Measurements from ENCODE around the gene GPR156.

GPR156 gene

GRCh38 chr3:120192579-120192978, 92.4 kb downstream of the GPR156 start:
- no peak for DNase-seq

- no peak for DNase-seq
These were observed 92.9 kb downstream of the GPR156 start for GRCh38 chr3:120192159-120192558.

GRCh38 chr3:120182613-120183511, 102.2 kb downstream of the GPR156 start:
- DNase-seq: no peak

DNA sequence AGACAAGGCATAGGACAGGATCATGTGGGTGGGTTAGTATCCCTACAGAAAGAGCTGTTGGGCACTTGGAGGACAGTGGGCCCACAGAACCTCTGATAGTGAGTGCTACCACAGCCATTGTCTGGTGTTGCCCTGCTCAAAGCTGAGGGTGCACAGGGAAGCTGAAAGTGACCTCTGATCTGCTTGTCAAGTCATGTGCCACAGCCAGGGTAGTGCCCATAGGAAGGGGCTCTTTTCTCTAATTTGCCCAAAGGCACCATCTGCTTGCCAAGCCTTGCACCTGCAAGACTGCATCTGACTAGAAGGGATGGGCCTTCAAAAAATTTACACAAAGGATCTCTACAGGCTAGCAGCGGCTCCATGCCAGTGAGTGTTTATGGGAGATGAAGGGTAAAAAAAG, 103.4 kb downstream of the GPR156 start:
- DNase-seq: no peak

- DNase-seq: no peak
These were observed 104.2 kb downstream of the GPR156 start for GRCh38 chr3:120180731-120181412.

GRCh38 chr3:120177707-120178306, 107.2 kb downstream of the GPR156 start:
- no peak for DNase-seq

DNA sequence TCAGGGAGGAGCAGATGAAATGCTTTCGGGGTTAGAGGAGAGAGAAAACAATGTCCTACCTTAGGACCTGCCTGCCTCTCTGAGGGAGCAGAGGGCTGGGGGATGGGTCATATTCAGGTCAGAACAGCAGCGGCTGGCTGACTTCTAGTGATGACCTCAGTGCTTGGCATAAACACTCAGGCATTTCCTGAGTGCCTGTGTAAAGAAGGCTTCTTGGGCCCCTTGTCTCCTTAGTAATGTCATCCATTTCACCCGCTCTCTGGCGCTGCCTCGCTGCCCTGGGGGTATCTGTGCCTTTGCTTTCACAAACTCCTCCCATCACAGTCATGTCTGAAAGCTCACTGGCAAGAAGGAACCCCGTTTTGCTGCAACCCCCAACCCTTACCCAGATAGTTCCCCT, 107.9 kb downstream of the GPR156 start:
- no peak for DNase-seq

DNA sequence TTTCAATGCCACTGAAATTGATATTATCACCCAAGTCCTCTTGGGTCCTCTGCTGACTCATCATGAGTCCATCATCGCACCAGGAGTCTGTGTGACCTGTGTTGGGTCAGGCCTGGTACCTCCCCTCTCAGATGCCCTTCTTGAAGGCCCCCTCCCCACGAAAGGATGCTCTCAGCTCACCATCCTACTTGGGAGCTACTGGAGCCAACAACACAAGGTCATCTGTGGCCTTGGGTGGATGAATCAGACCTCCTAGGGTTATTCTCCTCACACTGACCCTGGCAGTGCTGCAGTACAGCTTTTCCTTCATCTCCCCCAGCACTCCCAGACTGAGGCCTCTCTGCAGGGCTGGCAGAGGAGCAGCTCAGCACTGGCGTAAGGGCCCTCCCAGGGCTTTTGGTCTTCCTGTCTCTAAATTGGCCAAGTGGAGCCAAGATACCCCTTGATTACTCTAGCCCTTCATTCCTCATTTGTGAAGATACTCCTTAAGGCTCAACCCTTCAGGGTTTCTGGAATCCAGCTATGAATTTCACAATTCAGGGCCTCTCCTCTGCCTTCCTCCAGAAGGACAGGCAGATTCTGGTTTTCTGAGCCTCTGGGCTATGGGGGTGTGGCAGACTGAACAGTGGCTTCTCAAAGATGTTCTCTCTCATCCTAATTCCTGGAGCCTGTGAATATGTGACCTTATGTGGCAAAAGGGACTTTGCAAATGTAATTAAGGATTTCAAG, 110.0 kb downstream of the GPR156 start:
- DNase-seq: no peak

DNA sequence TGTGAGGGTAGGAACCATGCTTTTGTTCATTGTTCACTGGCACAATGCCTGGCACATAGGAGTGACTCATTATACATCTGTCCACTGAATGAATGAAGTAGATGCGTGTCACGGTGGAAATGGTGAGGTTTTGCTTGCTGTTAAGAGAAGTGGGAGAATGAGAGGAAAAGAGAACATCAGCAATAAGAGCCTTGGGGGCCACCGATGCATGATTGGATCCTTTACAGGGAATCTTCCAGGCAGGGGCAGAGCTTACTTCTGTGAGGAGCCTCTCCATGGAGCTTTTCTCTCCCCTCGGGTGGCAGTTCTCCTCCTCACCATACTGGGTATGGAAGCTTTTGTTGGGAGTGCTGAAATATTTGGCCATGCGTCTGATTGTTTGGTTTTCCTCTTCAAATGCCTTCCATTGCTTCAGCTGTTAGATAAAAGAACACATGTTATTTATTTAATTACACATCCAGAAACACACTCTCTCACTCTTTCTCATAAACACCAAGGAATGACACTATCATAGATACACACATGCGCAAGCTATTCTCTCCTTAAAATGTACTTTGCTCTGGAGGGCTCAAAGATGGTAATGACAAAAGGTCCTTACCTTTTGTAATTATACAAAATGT, 111.9 kb downstream of the GPR156 start:
- no peak for DNase-seq

GRCh38 chr3:120172070-120172469, 113.0 kb downstream of the GPR156 start:
- no peak for DNase-seq

DNA sequence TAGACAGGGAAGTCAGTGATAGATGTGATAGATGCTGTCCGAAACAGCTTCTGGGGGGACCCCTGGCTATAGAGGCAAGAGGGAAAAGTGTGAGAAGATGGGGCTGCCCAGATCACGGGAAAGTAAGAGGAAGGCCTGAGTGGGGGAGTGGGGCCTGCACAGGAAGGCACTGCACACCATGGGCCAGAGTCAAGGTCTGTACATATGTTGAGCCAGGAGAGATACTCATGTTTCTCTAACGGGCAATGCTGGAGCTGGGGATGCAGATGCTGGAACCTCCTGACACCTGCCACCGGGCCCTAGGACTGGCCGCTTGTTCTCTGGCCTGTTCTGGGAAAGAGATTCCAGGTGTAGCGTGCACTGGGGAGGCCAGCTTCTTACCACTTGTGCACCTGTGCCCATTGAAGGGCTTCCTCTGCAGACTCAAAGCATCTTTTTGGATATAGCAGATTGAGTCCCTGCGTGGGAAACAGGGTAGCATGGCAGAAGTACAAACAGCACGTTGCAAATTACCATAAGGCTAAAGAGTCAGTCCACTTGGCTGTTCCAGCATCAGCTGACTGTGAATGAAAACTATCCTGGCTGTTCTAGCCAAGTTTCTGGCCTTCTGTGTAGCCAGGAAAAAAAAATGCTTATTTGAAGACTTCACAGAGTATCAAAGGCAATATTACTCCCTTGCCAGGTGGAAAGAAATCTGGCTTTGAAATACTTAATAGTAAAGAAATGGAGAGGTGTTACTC, 113.7 kb downstream of the GPR156 start:
- no peak for DNase-seq

- no peak for DNase-seq
These were observed 114.8 kb downstream of the GPR156 start for GRCh38 chr3:120170223-120170622.

GRCh38 chr3:120169407-120169806, 115.6 kb downstream of the GPR156 start:
- DNase-seq: no peak

GRCh38 chr3:120168611-120169010, 116.4 kb downstream of the GPR156 start:
- DNase-seq: no peak

GRCh38 chr3:120168038-120168437, 117.0 kb downstream of the GPR156 start:
- no peak for DNase-seq

GRCh38 chr3:120167488-120167887, 117.5 kb downstream of the GPR156 start:
- DNase-seq: no peak

DNA sequence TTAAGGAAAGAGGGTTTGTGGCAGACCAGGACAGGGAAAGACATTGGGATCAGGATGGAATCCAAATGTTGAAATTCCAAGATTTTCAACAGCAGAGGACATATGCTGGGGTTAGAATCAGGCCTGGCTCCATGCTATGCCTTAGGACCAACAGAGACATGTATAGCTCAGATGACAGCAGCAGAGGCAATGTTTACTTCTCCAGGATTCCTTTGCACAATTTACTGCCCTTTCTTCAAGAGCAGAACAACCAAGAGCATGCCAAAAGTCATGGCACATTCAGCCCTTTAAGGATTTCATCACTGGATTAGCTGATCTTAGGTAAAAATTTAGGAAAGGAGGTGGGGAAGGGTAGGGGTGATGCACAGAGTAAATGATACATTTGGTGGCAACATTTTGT, 121.2 kb downstream of the GPR156 start:
- DNase-seq: no peak

DNA sequence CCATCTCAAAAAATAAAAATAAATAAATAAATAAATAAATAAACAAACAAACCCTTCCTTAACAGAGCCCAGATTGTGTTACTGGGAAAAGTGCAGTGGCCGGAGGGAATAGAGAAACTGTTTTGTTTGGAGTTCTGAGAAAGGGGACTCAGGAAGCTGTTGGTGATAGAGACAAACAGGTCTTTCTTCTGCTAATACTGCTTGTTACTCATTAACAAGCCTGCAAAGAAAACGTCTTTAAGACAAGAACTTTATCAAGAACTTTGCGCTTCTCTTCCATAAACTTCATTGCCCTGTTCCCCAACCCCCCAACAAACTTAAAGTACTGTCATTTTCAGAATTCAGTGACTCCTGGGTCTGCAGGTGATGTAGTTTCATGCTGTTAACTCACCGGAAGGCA, 122.0 kb downstream of the GPR156 start:
- no peak for DNase-seq

GRCh38 chr3:120162400-120162799, 122.6 kb downstream of the GPR156 start:
- DNase-seq: no peak

DNA sequence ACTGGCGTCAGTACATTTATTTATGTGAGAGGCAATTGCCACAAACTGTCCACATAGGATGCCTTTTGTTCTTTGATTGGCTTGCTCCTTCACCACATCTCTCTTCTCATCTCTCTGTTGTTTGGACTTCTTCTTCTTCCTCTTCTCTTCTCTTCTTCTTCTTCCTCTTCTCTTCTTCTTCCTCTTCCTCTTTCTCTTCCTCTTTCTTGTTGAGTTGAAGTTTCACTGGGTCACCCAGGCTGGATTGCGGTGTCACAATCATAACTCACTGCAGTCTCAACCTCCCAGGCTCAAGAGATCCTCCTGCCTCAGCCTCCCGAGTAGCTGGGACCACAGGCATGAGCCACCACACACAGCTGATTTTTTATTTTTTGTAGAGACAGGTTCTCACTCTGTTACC, 123.1 kb downstream of the GPR156 start:
- no peak for DNase-seq

GRCh38 chr3:120160050-120160449, 125.0 kb downstream of the GPR156 start:
- no peak for DNase-seq

- no peak for DNase-seq
These were observed 127.3 kb downstream of the GPR156 start for GRCh38 chr3:120157681-120158080.

Data from NCI-H748 treated with DMSO at 0.1 percent for 48 hours (cell line).